Measurements from ENCODE around the gene ST3GAL4. TPM values are rescaled to one million over a fixed set of nuclear protein-coding genes. Genes with fewer than 3 reads are reported as not detected.

Gene ST3GAL4
- total RNA-seq, 2 experiments from 2014 or later: 1.6 TPM

GRCh38 chr11:126358763-126359160 lies 3.3 kb downstream of the ST3GAL4 start:
- Mint-ChIP-seq H3K9me3 (no peaks in the 10 kb centered on the region), H3K4me1 (ENCODE audit: low read depth) (peaks cover 20% of the 10 kb centered on the region), H3K36me3 (ENCODE audit: low read depth) (no peaks in the 10 kb centered on the region), H3K27ac (no peak overlapping the region), H3K27me3 (no peaks in the 10 kb centered on the region), H3K4me3 (no peak overlapping the region)
- Histone ChIP-seq H3K36me3 (ENCODE audit: insufficient read depth, low read length) (no peaks in the 10 kb centered on the region), H3K27ac (ENCODE audit: low read depth in 1 of 2, low read length in 2 of 2) (no peak overlapping the region), H3K4me1 (ENCODE audit: insufficient read depth, low read length) (peaks cover 23% of the 10 kb centered on the region), H3K4me3 (ENCODE audit: low read length) (no peak overlapping the region), H3K9me3 (ENCODE audit: control insufficient read depth in 1 of 2, insufficient read depth in 1 of 2, low read length in 2 of 2) (no peaks in the 10 kb centered on the region), H3K27me3 (ENCODE audit: control insufficient read depth in 1 of 2, insufficient read depth in 2 of 2, low read length in 2 of 2) (no peaks in the 10 kb centered on the region)
- ATAC-seq (ENCODE audit: poor library complexity) (no peak), DNase-seq (no peak)
- intact Hi-C loops (cut with DNase I, micrococcal nuclease): no loop called here
- no peak for TF ChIP-seq CTCF (IDR thresholded peaks at IDR 0.05)
- ChIA-PET POLR2A (no interaction called here), CTCF (no interaction called here)

- peaks cover 14% of the 10 kb centered on the region for H3K4me1 Mint-ChIP-seq (ENCODE audit: low read depth)
- H3K36me3 ChIP-seq (ENCODE audit: insufficient read depth, low read length): no peaks in the 10 kb centered on the region
- H3K4me3 ChIP-seq (ENCODE audit: low read length): no peak overlapping the region
- intact Hi-C loops (cut with DNase I, micrococcal nuclease): no loop called here
- H3K4me3 Mint-ChIP-seq: no peak overlapping the region
- DNase-seq (no peak), ATAC-seq (ENCODE audit: poor library complexity) (no peak)
- POLR2A ChIA-PET: no interaction called here
- CTCF ChIA-PET: no interaction called here
- no peaks in the 10 kb centered on the region for H3K36me3 Mint-ChIP-seq (ENCODE audit: low read depth)
- peaks cover 20% of the 10 kb centered on the region for H3K4me1 ChIP-seq (ENCODE audit: insufficient read depth, low read length)
- H3K27me3 Mint-ChIP-seq: no peaks in the 10 kb centered on the region
- TF ChIP-seq CTCF (IDR thresholded peaks at IDR 0.05): no peak
- H3K27ac ChIP-seq (ENCODE audit: low read depth in 1 of 2, low read length in 2 of 2): no peak overlapping the region
- H3K9me3 ChIP-seq (ENCODE audit: control insufficient read depth in 1 of 2, insufficient read depth in 1 of 2, low read length in 2 of 2): no peaks in the 10 kb centered on the region
- no peaks in the 10 kb centered on the region for H3K9me3 Mint-ChIP-seq
- no peak overlapping the region for H3K27ac Mint-ChIP-seq
- no peaks in the 10 kb centered on the region for H3K27me3 ChIP-seq (ENCODE audit: control insufficient read depth in 1 of 2, insufficient read depth in 2 of 2, low read length in 2 of 2)
Observed at GRCh38 chr11:126359431-126360048, 4.1 kb downstream of the ST3GAL4 start.

- H3K27me3 ChIP-seq (ENCODE audit: control insufficient read depth in 1 of 2, insufficient read depth in 2 of 2, low read length in 2 of 2): no peaks in the 10 kb centered on the region
- H3K27ac ChIP-seq (ENCODE audit: low read depth in 1 of 2, low read length in 2 of 2): no peak overlapping the region
- no peak overlapping the region for H3K4me3 ChIP-seq (ENCODE audit: low read length)
- Mint-ChIP-seq H3K27me3 (no peaks in the 10 kb centered on the region), H3K4me1 (ENCODE audit: low read depth) (peaks cover 9% of the 10 kb centered on the region), H3K4me3 (no peak overlapping the region), H3K36me3 (ENCODE audit: low read depth) (no peaks in the 10 kb centered on the region), H3K9me3 (no peaks in the 10 kb centered on the region), H3K27ac (no peak overlapping the region)
- H3K9me3 ChIP-seq (ENCODE audit: control insufficient read depth in 1 of 2, insufficient read depth in 1 of 2, low read length in 2 of 2): no peaks in the 10 kb centered on the region
- no peak for TF ChIP-seq CTCF (IDR thresholded peaks at IDR 0.05)
- no peak for DNase-seq
- ChIA-PET CTCF (no interaction called here), POLR2A (no interaction called here)
- H3K4me1 ChIP-seq (ENCODE audit: insufficient read depth, low read length): peaks cover 15% of the 10 kb centered on the region
- no peak for ATAC-seq (ENCODE audit: poor library complexity)
- intact Hi-C loops (cut with DNase I, micrococcal nuclease): no loop called here
- H3K36me3 ChIP-seq (ENCODE audit: insufficient read depth, low read length): no peaks in the 10 kb centered on the region
Observed at GRCh38 chr11:126360049-126360446, 4.6 kb downstream of the ST3GAL4 start.
